ENCODE results near the gene TGFB1. TPM values are rescaled to one million over a fixed set of nuclear protein-coding genes. Genes with fewer than 3 reads are reported as not detected.
A peak's percentile ranks its signal among the peaks of the same experiment; 100 is the strongest.
"Not testable (repeated sequence)": the region's sequence is repeated elsewhere in the genome, so short reads cannot be mapped to it uniquely, and the experiment has no call there.

Gene TGFB1
- total RNA-seq, 3 donors from 2014 or later = 134 to 168 (median 142) TPM

GRCh38 chr19:41377977-41378709 is 24.4 kb upstream of the TGFB1 start:
- Mint-ChIP-seq H3K4me3 (no peak overlapping the region), H3K9me3 (no peaks in the 10 kb centered on the region), H3K36me3 (ENCODE audit: insufficient read depth) (peaks cover 3% of the 10 kb centered on the region), H3K4me1 (ENCODE audit: low read depth) (peaks cover 10% of the 10 kb centered on the region), H3K27me3 (ENCODE audit: low read depth) (no peaks in the 10 kb centered on the region)
- ATAC-seq (peak; percentile 54 to 58), DNase-seq (no peak)

- Mint-ChIP-seq H3K9me3 (no peaks in the 10 kb centered on the region), H3K27me3 (ENCODE audit: low read depth) (no peaks in the 10 kb centered on the region), H3K4me1 (ENCODE audit: low read depth) (peaks cover 10% of the 10 kb centered on the region), H3K4me3 (peak overlapping the region; percentile 72), H3K36me3 (ENCODE audit: insufficient read depth) (no peaks in the 10 kb centered on the region)
- DNase-seq = peak; percentile 54
- ATAC-seq = peak; percentile 54 to 74
Observed at GRCh38 chr19:41376998-41377365, 23.3 kb upstream of the TGFB1 start.

- ATAC-seq (peak; percentile 58 to 62), DNase-seq (no peak)
- Mint-ChIP-seq H3K9me3 (no peaks in the 10 kb centered on the region), H3K4me3 (peak within 1 kb of the TSS; percentile 72), H3K4me1 (ENCODE audit: low read depth) (peaks cover 10% of the 10 kb centered on the region), H3K36me3 (ENCODE audit: insufficient read depth) (no peaks in the 10 kb centered on the region), H3K27me3 (ENCODE audit: low read depth) (no peaks in the 10 kb centered on the region)
Observed at GRCh38 chr19:41376241-41376997, 22.7 kb upstream of the TGFB1 start, which contains the start of gene TMEM91. Gene TMEM91, plus strand, starts transcription at chr19:41376533. Its CDS starts 1,777 bp downstream, at chr19:41378310.

- no peak for ATAC-seq
- H3K4me1 Mint-ChIP-seq (ENCODE audit: low read depth) = peaks cover 10% of the 10 kb centered on the region
Observed at GRCh38 chr19:41373993-41374392, 20.3 kb upstream of the TGFB1 start.

GRCh38 chr19:41372501-41372900 is 18.8 kb upstream of the TGFB1 start:
- Mint-ChIP-seq H3K27me3 (ENCODE audit: low read depth) (no peaks in the 10 kb centered on the region), H3K4me3 (no peak overlapping the region), H3K36me3 (ENCODE audit: insufficient read depth) (no peaks in the 10 kb centered on the region), H3K9me3 (no peaks in the 10 kb centered on the region), H3K4me1 (ENCODE audit: low read depth) (peaks cover 13% of the 10 kb centered on the region)
- no peak for DNase-seq
- no peak for ATAC-seq

More at GRCh38 chr19:41373993-41374392, 20.3 kb upstream of the TGFB1 start:
- H3K36me3 Mint-ChIP-seq (ENCODE audit: insufficient read depth) = no peaks in the 10 kb centered on the region
- no peak for DNase-seq
- no peak overlapping the region for H3K4me3 Mint-ChIP-seq
- H3K27me3 Mint-ChIP-seq (ENCODE audit: low read depth) = no peaks in the 10 kb centered on the region
- no peaks in the 10 kb centered on the region for H3K9me3 Mint-ChIP-seq

GRCh38 chr19:41371541-41371940 is 17.8 kb upstream of the TGFB1 start:
- ATAC-seq (no peak), DNase-seq (no peak)
- Mint-ChIP-seq H3K9me3 (no peaks in the 10 kb centered on the region), H3K36me3 (ENCODE audit: insufficient read depth) (no peaks in the 10 kb centered on the region), H3K4me3 (no peak overlapping the region), H3K27me3 (ENCODE audit: low read depth) (no peaks in the 10 kb centered on the region), H3K4me1 (ENCODE audit: low read depth) (peaks cover 6% of the 10 kb centered on the region)

GRCh38 chr19:41371119-41371518 is 17.4 kb upstream of the TGFB1 start:
- not testable (repeated sequence) for H3K4me3 Mint-ChIP-seq; H3K27me3 Mint-ChIP-seq (ENCODE audit: low read depth); DNase-seq; H3K36me3 Mint-ChIP-seq (ENCODE audit: insufficient read depth); H3K4me1 Mint-ChIP-seq (ENCODE audit: low read depth); ATAC-seq; H3K9me3 Mint-ChIP-seq

GRCh38 chr19:41369769-41370168 is 16.0 kb upstream of the TGFB1 start:
- Mint-ChIP-seq H3K9me3 (no peaks in the 10 kb centered on the region), H3K27me3 (ENCODE audit: low read depth) (no peaks in the 10 kb centered on the region), H3K4me1 (ENCODE audit: low read depth) (peaks cover 5% of the 10 kb centered on the region), H3K36me3 (ENCODE audit: insufficient read depth) (no peaks in the 10 kb centered on the region), H3K4me3 (no peak overlapping the region)
- DNase-seq (no peak), ATAC-seq (no peak)

- Mint-ChIP-seq H3K27me3 (ENCODE audit: low read depth) (no peaks in the 10 kb centered on the region), H3K4me3 (no peak overlapping the region), H3K36me3 (ENCODE audit: insufficient read depth) (no peaks in the 10 kb centered on the region), H3K9me3 (no peaks in the 10 kb centered on the region), H3K4me1 (ENCODE audit: low read depth) (peaks cover 21% of the 10 kb centered on the region)
- no peak for DNase-seq
- ATAC-seq = no peak
Observed at GRCh38 chr19:41367848-41368301, 14.2 kb upstream of the TGFB1 start.

- no peaks in the 10 kb centered on the region for H3K36me3 Mint-ChIP-seq (ENCODE audit: insufficient read depth)
- H3K27me3 Mint-ChIP-seq (ENCODE audit: low read depth) = no peaks in the 10 kb centered on the region
- no peak for DNase-seq
- no peak overlapping the region for H3K4me3 Mint-ChIP-seq
- ATAC-seq = no peak
- no peaks in the 10 kb centered on the region for H3K9me3 Mint-ChIP-seq
- peaks cover 27% of the 10 kb centered on the region for H3K4me1 Mint-ChIP-seq (ENCODE audit: low read depth)
Observed at GRCh38 chr19:41366089-41366488, 12.4 kb upstream of the TGFB1 start.

GRCh38 chr19:41364524-41365391 is 11.0 kb upstream of the TGFB1 start:
- Mint-ChIP-seq H3K4me3 (peak overlapping the region; percentile 86), H3K36me3 (ENCODE audit: insufficient read depth) (no peaks in the 10 kb centered on the region), H3K9me3 (no peaks in the 10 kb centered on the region), H3K4me1 (ENCODE audit: low read depth) (peaks cover 30% of the 10 kb centered on the region), H3K27me3 (ENCODE audit: low read depth) (no peaks in the 10 kb centered on the region)
- ATAC-seq = no peak
- DNase-seq = no peak

GRCh38 chr19:41363753-41364523 is 10.2 kb upstream of the TGFB1 start, which contains the start of gene B9D2:
Gene B9D2, minus strand, starts transcription at chr19:41364149. Its CDS starts 630 bp downstream, at chr19:41363519.
- ATAC-seq (peak; percentile 98), DNase-seq (peak; percentile 97)
- Mint-ChIP-seq H3K36me3 (ENCODE audit: insufficient read depth) (no peaks in the 10 kb centered on the region), H3K4me3 (peak within 1 kb of the TSS; percentile 86), H3K4me1 (ENCODE audit: low read depth) (peaks cover 32% of the 10 kb centered on the region), H3K27me3 (ENCODE audit: low read depth) (no peaks in the 10 kb centered on the region), H3K9me3 (no peaks in the 10 kb centered on the region)

GRCh38 chr19:41363371-41363752 is 9.6 kb upstream of the TGFB1 start:
- H3K4me3 Mint-ChIP-seq = peak overlapping the region; percentile 86
- DNase-seq (no peak), ATAC-seq (no peak)
- peaks cover under 1% of the 10 kb centered on the region for H3K36me3 Mint-ChIP-seq (ENCODE audit: insufficient read depth)
- H3K4me1 Mint-ChIP-seq (ENCODE audit: low read depth) = peaks cover 38% of the 10 kb centered on the region
- no peaks in the 10 kb centered on the region for H3K27me3 Mint-ChIP-seq (ENCODE audit: low read depth)
- H3K9me3 Mint-ChIP-seq = no peaks in the 10 kb centered on the region
